Urothelium cell line (cell line): ENCODE measurements around the gene LMAN1.

Experiments
- DNase-seq: peaks from one replicate; pipeline ENCODE4 v3.0.0; 2011; ENCODE audit warnings: low spot score, mixed read lengths
- FAIRE-seq: peaks from 2 replicates; lab custom pipeline; 2011; peaks lifted over from hg19 to GRCh38; lab: Jason Lieb, UNC

The LMAN1 gene

GRCh38 chr18:59360381-59360780 is 1.3 kb upstream of the LMAN1 start:
- no peak for FAIRE-seq
- DNase-seq: no peak

GRCh38 chr18:59359576-59359952 is 499 bp upstream of the LMAN1 start:
- no peak for FAIRE-seq

GRCh38 chr18:59358414-59358711 is 702 bp downstream of the LMAN1 start:
- FAIRE-seq (no peak), DNase-seq (no peak)

More at GRCh38 chr18:59359576-59359952, 499 bp upstream of the LMAN1 start:
- DNase-seq: no peak

GRCh38 chr18:59357928-59358327 is 1.1 kb downstream of the LMAN1 start:
- DNase-seq: no peak

GRCh38 chr18:59354731-59355130 is 4.3 kb downstream of the LMAN1 start:
- no peak for FAIRE-seq

More at GRCh38 chr18:59357928-59358327, 1.1 kb downstream of the LMAN1 start:
- no peak for FAIRE-seq

GRCh38 chr18:59353079-59353680 is 5.9 kb downstream of the LMAN1 start:
- no peak for FAIRE-seq
- DNase-seq: no peak

More at GRCh38 chr18:59354731-59355130, 4.3 kb downstream of the LMAN1 start:
- no peak for DNase-seq

- no peak for FAIRE-seq
These were observed 6.7 kb downstream of the LMAN1 start for GRCh38 chr18:59352250-59352855.

GRCh38 chr18:59345556-59345955 is 13.5 kb downstream of the LMAN1 start:
- DNase-seq: no peak
- FAIRE-seq: no peak

More at GRCh38 chr18:59352250-59352855, 6.7 kb downstream of the LMAN1 start:
- no peak for DNase-seq

GRCh38 chr18:59344996-59345395 is 14.1 kb downstream of the LMAN1 start:
- no peak for DNase-seq

GRCh38 chr18:59343926-59344325 is 15.1 kb downstream of the LMAN1 start:
- no peak for DNase-seq
- no peak for FAIRE-seq

More at GRCh38 chr18:59344996-59345395, 14.1 kb downstream of the LMAN1 start:
- FAIRE-seq: no peak

GRCh38 chr18:59340817-59341216 is 18.2 kb downstream of the LMAN1 start:
- no peak for FAIRE-seq
- DNase-seq: no peak

- DNase-seq (no peak), FAIRE-seq (no peak)
These were observed 18.8 kb downstream of the LMAN1 start for GRCh38 chr18:59340312-59340711.

GRCh38 chr18:59332986-59333385 is 26.1 kb downstream of the LMAN1 start:
- FAIRE-seq (no peak), DNase-seq (no peak)

GRCh38 chr18:59328683-59329082 is 30.4 kb downstream of the LMAN1 start:
- FAIRE-seq (no peak), DNase-seq (no peak)

GRCh38 chr18:59325965-59326364 is 33.1 kb downstream of the LMAN1 start:
- DNase-seq (no peak), FAIRE-seq (no peak)

- no peak for FAIRE-seq
- no peak for DNase-seq
These were observed 34.5 kb downstream of the LMAN1 start for GRCh38 chr18:59324623-59324971.

- DNase-seq (no peak), FAIRE-seq (no peak)
These were observed 35.0 kb downstream of the LMAN1 start for GRCh38 chr18:59323931-59324622.

- DNase-seq: no peak
- no peak for FAIRE-seq
These were observed 40.5 kb downstream of the LMAN1 start, which contains the start of gene CPLX4 for GRCh38 chr18:59318460-59319050. CPLX4 (minus strand) TSS chr18:59318649; CDS start chr18:59318462, 187 bp downstream.

- FAIRE-seq: no peak
- DNase-seq: no peak
These were observed 47.4 kb downstream of the LMAN1 start for GRCh38 chr18:59311631-59312030.

GRCh38 chr18:59308938-59309260 is 50.2 kb downstream of the LMAN1 start:
- FAIRE-seq (no peak), DNase-seq (no peak)

GRCh38 chr18:59308248-59308937 is 50.7 kb downstream of the LMAN1 start:
- no peak for FAIRE-seq
- DNase-seq: peak; percentile 84
